Adrenal gland (tissue), 12 donors: ENCODE measurements around the gene ACSL5. TPM values are rescaled to one million over a fixed set of nuclear protein-coding genes. Genes with fewer than 3 reads are reported as not detected.

Source experiments
- DNase-seq, 7 donors: peaks; one replicate each; pipeline ENCODE4 v3.0.0-alpha.2; 2019 to 2020
- H3K27ac ChIP-seq, 5 donors: fragments of 200-600 bp; sonication (generic) in 4 of 5; 1 replicate in 3 of 5; 2 replicates in 2 of 5; pipeline versions ENCODE4 v1.5.1 to v1.8.0; 2016 to 2020; ENCODE audit warnings: mild to moderate bottlenecking in 1 of 5
- H3K27me3 ChIP-seq: fragments of 200-600 bp; 2 replicates; pipeline ENCODE4 v1.8.0; 2021
- H3K36me3 ChIP-seq, 2 donors: fragments of 200-600 bp; replicated peaks in 1 of 2; 1 replicate in 1 of 2; 2 replicates in 1 of 2; pipeline versions ENCODE4 v1.5.1 to v1.8.0; 2018 to 2022
- H3K4me1 ChIP-seq, 2 donors: fragments of 200-600 bp; replicated peaks in 1 of 2; 1 replicate in 1 of 2; 2 replicates in 1 of 2; pipeline versions ENCODE4 v1.5.1 to v1.8.0; 2018 to 2021
- H3K4me3 ChIP-seq, 4 donors: fragments of 200-600 bp; sonication (generic) in 3 of 4; one replicate each; pipeline ENCODE4 v1.5.1; 2016 to 2018
- H3K9me3 ChIP-seq, 3 donors: fragments of 200-600 bp; sonication (generic) in 1 of 3; replicated peaks in 1 of 3; 1 replicate in 2 of 3; 2 replicates in 1 of 3; pipeline versions ENCODE4 v1.5.1 to v1.8.0; 2016 to 2021
- POLR2A ChIP-seq, 2 donors: fragments of 450-650 bp; IDR thresholded peaks; one replicate each; pipeline ENCODE4 v1.6.1; 2017; ENCODE audit warnings: antibody characterized with exemption in 2 of 2, mild to moderate bottlenecking in 2 of 2, moderate library complexity in 1 of 2
- WGBS, 4 donors: extraction: QIAGEN DNeasy Blood & Tissue Kit in 2 of 4; methylation state at CpG; one replicate each; pipeline versions ENCODE4 v1.1.5 to v1.1.7; 2013 to 2017; 5-methylcytosine and 5-hydroxymethylcytosine counted together
- intact Hi-C, 2 donors: fragments of 100-400 bp; cut with DNase I; formaldehyde crosslinking; loops; one replicate each; pipeline versions ENCODE4 v1.14.1 to v1.15.0; 2022 to 2023
- polyA plus RNA-seq, 3 donors: library from polyadenylated mRNA; stranded (reverse); fragments of 200-250 nt in 2 of 3; fragments of 350-450 nt in 1 of 3; fragmentation: Illumina TruSeq in 1 of 3; extraction: RNeasy Lipid Tissue Mini Kit (QIAGEN cat#74804) in 1 of 3; gene quantifications; one replicate each; pipeline ENCODE4 v1.2.3, GENCODE V29; 2013 to 2014
- total RNA-seq, 9 donors: library from RNA; depleted of rRNA in 4 of 9; stranded (reverse); fragments of >200 nt in 4 of 9; fragments of 120-200 nt in 1 of 9; fragmentation: NEBNext Ultra II Directional in 1 of 9; extraction: Animal tissue kit (Norgen Biotek cat#: 25700) in 1 of 9; gene quantifications; one replicate each; pipeline versions ENCODE4 v1.1.0 to v1.2.4, GENCODE V29; 2013 to 2023
- TF ChIP-seq, protein P1 (sequence below), 6 experiments: fragments of 450-650 bp in 4 of 6; fragments of 200-600 bp in 2 of 6; sonication (generic) in 1 of 6; IDR thresholded peaks; 1 replicate in 5 of 6; 2 replicates in 1 of 6; pipeline versions ENCODE4 v1.5.1 to v1.8.0; 2016 to 2021; ENCODE audit warnings: antibody characterized with exemption in 6 of 6, mild to moderate bottlenecking in 2 of 6, moderate library complexity in 1 of 6
- donor health status: healthy with polysubstance abuse.
- donor health status: Bipolar disorder and iron deficiency.
- donor health status: DM: yes; HTN: yes; CAD: no.
- donor health status: DM: no; HTN: no; CAD: no.
- donor health status: DM: no; HTN: no; CAD: no.
- donor health status: DM: yes; HTN: yes; CAD: no.

Gene ACSL5
- total and polyA plus RNA-seq, 12 donors, result 2.1 to 8.6 (median 6.7) TPM

DNA sequence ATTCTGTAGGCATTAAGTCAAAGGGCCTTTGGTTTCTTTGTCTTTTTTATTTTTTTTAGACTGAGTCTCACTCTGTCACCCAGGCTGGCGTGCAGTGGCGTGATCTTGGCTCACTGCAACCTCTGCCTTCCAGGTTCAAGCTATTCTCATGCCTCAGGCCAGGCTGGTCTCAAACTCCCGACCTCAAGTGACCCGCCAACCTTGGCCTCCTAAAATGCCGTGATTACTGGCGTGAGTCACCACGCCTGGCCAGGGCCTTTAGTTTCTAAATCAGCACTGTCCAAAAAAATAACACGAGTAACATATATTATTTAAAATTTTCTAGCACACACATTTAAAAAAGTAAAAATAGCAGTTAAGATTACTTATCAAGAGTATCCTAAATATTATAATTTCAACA lies 11.1 kb upstream of the ACSL5 start:
- Histone ChIP-seq H3K27me3 (no peaks in the 10 kb centered on the region), H3K4me3 (no peak overlapping the region), H3K36me3 (no peaks in the 10 kb centered on the region), H3K9me3 (no peaks in the 10 kb centered on the region), H3K4me1 (peaks cover 24 to 39% of the 10 kb centered on the region in 2 donors), H3K27ac (peak overlapping the region; percentile 31 to 86 (median 61))
- TF ChIP-seq POLR2A (IDR thresholded peaks at IDR 0.05), result no peak
- TF ChIP-seq, protein P1, sequence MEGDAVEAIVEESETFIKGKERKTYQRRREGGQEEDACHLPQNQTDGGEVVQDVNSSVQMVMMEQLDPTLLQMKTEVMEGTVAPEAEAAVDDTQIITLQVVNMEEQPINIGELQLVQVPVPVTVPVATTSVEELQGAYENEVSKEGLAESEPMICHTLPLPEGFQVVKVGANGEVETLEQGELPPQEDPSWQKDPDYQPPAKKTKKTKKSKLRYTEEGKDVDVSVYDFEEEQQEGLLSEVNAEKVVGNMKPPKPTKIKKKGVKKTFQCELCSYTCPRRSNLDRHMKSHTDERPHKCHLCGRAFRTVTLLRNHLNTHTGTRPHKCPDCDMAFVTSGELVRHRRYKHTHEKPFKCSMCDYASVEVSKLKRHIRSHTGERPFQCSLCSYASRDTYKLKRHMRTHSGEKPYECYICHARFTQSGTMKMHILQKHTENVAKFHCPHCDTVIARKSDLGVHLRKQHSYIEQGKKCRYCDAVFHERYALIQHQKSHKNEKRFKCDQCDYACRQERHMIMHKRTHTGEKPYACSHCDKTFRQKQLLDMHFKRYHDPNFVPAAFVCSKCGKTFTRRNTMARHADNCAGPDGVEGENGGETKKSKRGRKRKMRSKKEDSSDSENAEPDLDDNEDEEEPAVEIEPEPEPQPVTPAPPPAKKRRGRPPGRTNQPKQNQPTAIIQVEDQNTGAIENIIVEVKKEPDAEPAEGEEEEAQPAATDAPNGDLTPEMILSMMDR (IDR thresholded peaks at IDR 0.05), result no peak
- WGBS, 4 donors, result 31 to 37% (median 35%) methylated on average over 8 of the region's 8 CpGs
- intact Hi-C loops, result no loop called here
- DNase-seq, result peak; percentile 76 to 94 (median 91)

DNA sequence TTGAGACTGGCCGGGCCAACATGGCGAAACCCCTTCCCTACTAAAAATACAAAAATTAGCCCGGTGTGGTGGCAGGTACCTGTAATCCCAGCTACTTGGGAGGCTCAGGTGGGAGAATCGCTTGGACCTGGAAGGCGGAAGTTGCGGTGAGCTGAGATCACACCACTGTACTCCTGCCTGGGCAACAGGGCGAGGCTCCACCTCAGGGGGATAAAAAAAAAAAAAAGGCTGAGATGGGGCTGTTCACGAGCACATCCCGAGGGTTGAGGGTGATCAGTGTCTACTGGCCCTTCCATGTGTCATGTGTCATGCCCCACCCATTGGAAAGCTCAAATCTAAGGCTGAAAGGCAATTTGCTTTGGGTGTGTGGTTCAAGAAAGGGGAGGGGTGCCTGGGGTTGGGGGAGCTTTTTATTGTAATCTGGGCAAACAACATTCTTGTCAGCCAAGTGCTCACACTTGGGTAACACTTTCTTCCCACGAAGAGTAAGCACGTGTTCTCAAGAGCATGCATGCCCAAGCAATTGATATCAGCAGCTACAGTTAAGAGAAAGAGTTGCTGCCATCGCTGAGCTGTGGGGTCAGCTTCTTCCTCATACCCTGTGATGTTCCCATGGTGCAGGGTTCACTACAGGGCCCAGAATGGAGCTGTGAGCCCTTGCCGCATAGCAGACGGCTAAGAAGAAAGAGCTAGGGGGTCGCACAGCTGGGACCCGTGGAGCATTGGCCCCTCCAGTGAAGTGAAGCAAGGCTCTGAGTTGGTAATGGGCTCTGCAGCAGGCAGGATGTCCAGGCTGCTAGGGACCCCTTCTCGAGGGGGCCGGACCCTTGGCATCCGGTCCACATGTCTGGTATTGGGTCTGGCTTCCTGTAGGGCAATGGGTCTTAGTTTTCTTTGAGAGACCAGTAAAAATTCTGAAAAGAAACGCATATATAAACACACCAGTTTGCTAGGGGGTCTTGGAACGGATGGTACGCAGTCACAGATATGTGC lies 9.9 kb upstream of the ACSL5 start:
- WGBS, 4 donors, result 88 to 95% (median 91%) methylated on average over 19 to 22 of the region's 22 CpGs
- Histone ChIP-seq H3K4me1 (peaks cover 24 to 39% of the 10 kb centered on the region in 2 donors), H3K27ac (peak overlapping the region in 3 of 5 donors; percentile 45 to 78 (median 46)), H3K36me3 (no peaks in the 10 kb centered on the region), H3K4me3 (no peak overlapping the region), H3K27me3 (no peaks in the 10 kb centered on the region), H3K9me3 (no peaks in the 10 kb centered on the region)
- intact Hi-C loops, result no loop called here
- peak in 1 of 7 donors; percentile 28 for DNase-seq
- TF ChIP-seq POLR2A (IDR thresholded peaks at IDR 0.05), result no peak
- TF ChIP-seq, protein P1 (IDR thresholded peaks at IDR 0.05), result no peak

DNA sequence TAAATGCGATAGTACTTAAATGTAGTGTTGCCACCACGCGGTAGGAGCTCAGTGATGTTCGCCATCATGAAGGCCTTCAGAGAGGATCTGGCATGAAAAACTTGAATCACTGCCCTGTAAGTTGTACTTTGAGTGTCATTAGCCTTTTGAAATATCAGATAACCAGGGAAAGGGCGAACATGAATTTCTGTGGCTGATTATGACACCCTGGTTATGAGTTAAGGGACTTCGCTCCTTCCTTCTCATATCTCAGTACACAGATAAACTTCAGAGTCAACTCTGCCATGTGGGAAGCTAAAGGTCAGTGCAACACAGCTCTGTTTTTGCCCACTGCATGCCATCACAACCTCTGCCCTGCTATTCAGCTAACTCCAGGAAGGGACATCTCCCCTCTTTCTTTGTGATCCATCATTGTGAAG lies 8.9 kb upstream of the ACSL5 start:
- peak in 3 of 7 donors; percentile 23 to 65 (median 61) for DNase-seq
- 47 to 71% (median 55%) methylated on average over 6 of the region's 6 CpGs for WGBS, 4 donors
- Histone ChIP-seq H3K4me3 (no peak overlapping the region), H3K27ac (peak overlapping the region in 3 of 5 donors; percentile 34 to 78 (median 52)), H3K9me3 (no peaks in the 10 kb centered on the region), H3K27me3 (no peaks in the 10 kb centered on the region), H3K4me1 (peaks cover 24 to 39% of the 10 kb centered on the region in 2 donors), H3K36me3 (no peaks in the 10 kb centered on the region)
- TF ChIP-seq, protein P1 (IDR thresholded peaks at IDR 0.05), result no peak
- peak in 1 of 2 donors; percentile 4 for TF ChIP-seq POLR2A (IDR thresholded peaks at IDR 0.05)
- intact Hi-C loops, result no loop called here

DNA sequence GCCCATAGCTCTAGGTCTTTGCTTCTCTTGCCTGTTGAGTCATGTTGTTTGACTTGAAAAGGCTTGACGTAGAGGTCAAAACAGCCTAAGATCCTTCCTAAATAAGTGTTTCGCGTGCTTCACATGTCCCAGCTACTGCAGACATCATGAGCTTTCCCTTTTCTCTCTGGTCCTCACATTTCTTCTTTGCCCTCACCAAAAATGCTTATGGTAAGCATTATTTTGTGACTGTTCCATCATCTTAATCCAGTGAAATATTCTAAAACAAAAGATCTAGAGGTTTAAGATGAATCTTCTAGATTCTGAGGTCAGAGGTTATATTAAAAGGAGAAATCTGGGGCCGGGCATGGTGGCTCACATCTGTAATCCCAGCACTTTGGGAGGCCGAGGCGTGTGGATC lies 8.5 kb upstream of the ACSL5 start:
- H3K9me3 ChIP-seq, result no peaks in the 10 kb centered on the region
- no peak for TF ChIP-seq POLR2A (IDR thresholded peaks at IDR 0.05)
- TF ChIP-seq, protein P1 (IDR thresholded peaks at IDR 0.05), result no peak
- H3K27ac ChIP-seq, result peak overlapping the region in 3 of 5 donors; percentile 28 to 78 (median 34)
- peaks cover 24 to 39% of the 10 kb centered on the region in 2 donors for H3K4me1 ChIP-seq
- no peak for DNase-seq
- no peaks in the 10 kb centered on the region for H3K36me3 ChIP-seq
- WGBS, 4 donors, result 64 to 88% (median 85%) methylated on average over 5 to 6 of the region's 6 CpGs
- intact Hi-C loops, result no loop called here
- H3K4me3 ChIP-seq, result no peak overlapping the region
- no peaks in the 10 kb centered on the region for H3K27me3 ChIP-seq
